Measurements from ENCODE around the gene SGCD. TPM values are rescaled to one million over a fixed set of nuclear protein-coding genes. Genes with fewer than 3 reads are reported as not detected.

Gene SGCD
- total RNA-seq, 1 donor from 2014 or later, result 8.8 TPM

- no peak overlapping the region for H3K27ac Mint-ChIP-seq
- no peaks in the 10 kb centered on the region for H3K4me1 Mint-ChIP-seq (ENCODE audit: unreplicated experiment)
- no peaks in the 10 kb centered on the region for H3K36me3 Mint-ChIP-seq
- no peak for DNase-seq (ENCODE audit: extremely low spot score, unreplicated experiment)
- no peak overlapping the region for H3K4me3 Mint-ChIP-seq
- no peak for TF ChIP-seq CTCF (conservative IDR thresholded peaks at IDR 0.05)
- H3K27me3 Mint-ChIP-seq, result no peaks in the 10 kb centered on the region
- H3K9me3 Mint-ChIP-seq, result no peaks in the 10 kb centered on the region
These were observed 296.5 kb downstream of the SGCD start for GRCh38 chr5:156623381-156624040.

GRCh38 chr5:156624686-156625085, 297.7 kb downstream of the SGCD start:
- Mint-ChIP-seq H3K36me3 (no peaks in the 10 kb centered on the region), H3K9me3 (no peaks in the 10 kb centered on the region), H3K4me3 (no peak overlapping the region), H3K27ac (no peak overlapping the region), H3K27me3 (no peaks in the 10 kb centered on the region), H3K4me1 (ENCODE audit: unreplicated experiment) (no peaks in the 10 kb centered on the region)
- no peak for DNase-seq (ENCODE audit: extremely low spot score, unreplicated experiment)
- no peak for TF ChIP-seq CTCF (conservative IDR thresholded peaks at IDR 0.05)

GRCh38 chr5:156628421-156628820, 301.5 kb downstream of the SGCD start:
- Mint-ChIP-seq H3K4me3 (no peak overlapping the region), H3K4me1 (ENCODE audit: unreplicated experiment) (no peaks in the 10 kb centered on the region), H3K36me3 (no peaks in the 10 kb centered on the region), H3K9me3 (no peaks in the 10 kb centered on the region), H3K27ac (no peak overlapping the region), H3K27me3 (no peaks in the 10 kb centered on the region)
- no peak for TF ChIP-seq CTCF (conservative IDR thresholded peaks at IDR 0.05)
- DNase-seq (ENCODE audit: extremely low spot score, unreplicated experiment), result no peak

- H3K4me3 Mint-ChIP-seq, result no peak overlapping the region
- H3K36me3 Mint-ChIP-seq, result no peaks in the 10 kb centered on the region
- DNase-seq (ENCODE audit: extremely low spot score, unreplicated experiment), result no peak
- H3K27ac Mint-ChIP-seq, result no peak overlapping the region
- TF ChIP-seq CTCF (conservative IDR thresholded peaks at IDR 0.05), result no peak
- H3K4me1 Mint-ChIP-seq (ENCODE audit: unreplicated experiment), result no peaks in the 10 kb centered on the region
- no peaks in the 10 kb centered on the region for H3K9me3 Mint-ChIP-seq
- no peaks in the 10 kb centered on the region for H3K27me3 Mint-ChIP-seq
These were observed 304.0 kb downstream of the SGCD start for GRCh38 chr5:156631005-156631404.

- no peak for DNase-seq (ENCODE audit: extremely low spot score, unreplicated experiment)
- H3K4me3 Mint-ChIP-seq, result no peak overlapping the region
- no peaks in the 10 kb centered on the region for H3K36me3 Mint-ChIP-seq
- H3K9me3 Mint-ChIP-seq, result peaks cover 7% of the 10 kb centered on the region
- H3K4me1 Mint-ChIP-seq (ENCODE audit: unreplicated experiment), result no peaks in the 10 kb centered on the region
- no peaks in the 10 kb centered on the region for H3K27me3 Mint-ChIP-seq
- no peak for TF ChIP-seq CTCF (conservative IDR thresholded peaks at IDR 0.05)
- no peak overlapping the region for H3K27ac Mint-ChIP-seq
These were observed 307.3 kb downstream of the SGCD start for GRCh38 chr5:156634301-156634700.

Measured in type B pancreatic cell (in vitro differentiated cells).